HepG2 (cell line): ENCODE data around the gene TMEM214. TPM values are rescaled to one million over a fixed set of nuclear protein-coding genes. Genes with fewer than 3 reads are reported as not detected.

Experiments
- ATF7-NPFF ChIP-seq: sonication (generic); formaldehyde crosslinking; IDR thresholded peaks from 2 replicates; pipeline ENCODE4 v1.8.1; 2023; ENCODE audit warnings: mild to moderate bottlenecking, low read depth, missing genetic modification reagents, moderate library complexity
- MTA1 ChIP-seq: sonication (generic); formaldehyde crosslinking; IDR thresholded peaks from 2 replicates; pipeline ENCODE4 v1.4.0; 2020; ENCODE audit warnings: missing genetic modification reagents, mild to moderate bottlenecking, borderline replicate concordance
- MYC ChIP-seq: sonication (generic); formaldehyde crosslinking; IDR thresholded peaks from 2 replicates; pipeline ENCODE4 v1.9.0; 2021; ENCODE audit warnings: missing genetic modification reagents, borderline replicate concordance
- NFATC3 ChIP-seq: sonication (generic); formaldehyde crosslinking; IDR thresholded peaks from 2 replicates; pipeline ENCODE4 v1.5.1; 2020; ENCODE audit warnings: mild to moderate bottlenecking, missing genetic modification reagents
- SOX6 ChIP-seq, 2 experiments: fragments of 450-650 bp in 1 of 2; sonication (generic) in 1 of 2; formaldehyde crosslinking in 1 of 2; IDR thresholded peaks; 2 replicates each; pipeline versions ENCODE4 v1.4.0 to v1.6.1; 2017 to 2020; ENCODE audit warnings: antibody characterized with exemption in 1 of 2, mild to moderate bottlenecking in 1 of 2, missing genetic modification reagents in 1 of 2
- ZNF431 ChIP-seq: sonication (generic); formaldehyde crosslinking; IDR thresholded peaks from 2 replicates; pipeline ENCODE4 v1.9.0; 2022; ENCODE audit warnings: missing genetic modification reagents, low read depth, mild to moderate bottlenecking, borderline replicate concordance
- ZNF589 ChIP-seq: sonication (generic); formaldehyde crosslinking; conservative IDR thresholded peaks from 2 replicates; pipeline ENCODE4 v1.8.0; 2022; ENCODE audit warnings: mild to moderate bottlenecking, moderate library complexity, missing genetic modification reagents
- ZNF609 ChIP-seq: sonication (generic); formaldehyde crosslinking; IDR thresholded peaks from 2 replicates; pipeline ENCODE4 v1.4.0; 2020; ENCODE audit warnings: mild to moderate bottlenecking, missing genetic modification reagents, borderline replicate concordance
- ZNF652 ChIP-seq: IDR thresholded peaks from 2 replicates; pipeline ENCODE4 v1.6.1; 2016; ENCODE audit warnings: low read depth, borderline replicate concordance
- ZXDC ChIP-seq: sonication (generic); formaldehyde crosslinking; IDR thresholded peaks from 2 replicates; pipeline ENCODE4 v1.5.0; 2020; ENCODE audit warnings: mild to moderate bottlenecking, missing genetic modification reagents
- polyA plus RNA-seq, 8 experiments: library from polyadenylated mRNA; depleted of rRNA in 3 of 8; stranded (reverse) in 7 of 8; unstranded in 1 of 8; fragments of >200 nt; fragmentation: Illumina TruSeq in 4 of 8; extraction: Trizol in 4 of 8; gene quantifications; 2 replicates each; pipeline versions ENCODE4 v1.2.1 to v1.2.3, GENCODE V29; 2011 to 2016; ENCODE audit warnings: low read depth in 4 of 8, missing spikeins in 1 of 8, mixed read lengths in 1 of 8; ENCODE audit not compliant: insufficient read depth in 1 of 8
- total RNA-seq, 5 experiments: library from RNA; depleted of rRNA; stranded (reverse); fragments of >200 nt; fragmentation: Illumina TruSeq; extraction: Trizol; gene quantifications; 2 replicates each; pipeline ENCODE4 v1.2.3, GENCODE V29; 2016; ENCODE audit warnings: low read depth in 1 of 5
- TF ChIP-seq, protein P1 (sequence below): sonication (generic); formaldehyde crosslinking; IDR thresholded peaks from 2 replicates; pipeline ENCODE4 v1.4.0; 2020; ENCODE audit warnings: missing genetic modification reagents
- TF ChIP-seq, protein P2 (sequence below): sonication (generic); formaldehyde crosslinking; IDR thresholded peaks from 2 replicates; pipeline ENCODE4 v1.8.0; 2022; ENCODE audit warnings: missing genetic modification reagents, low read depth, mild to moderate bottlenecking, borderline replicate concordance
- TF ChIP-seq, protein P3 (sequence below): IDR thresholded peaks from 2 replicates; pipeline ENCODE4 v1.6.1; 2016; ENCODE audit warnings: missing compliant biosample characterization, missing genetic modification reagents, borderline replicate concordance

TMEM214 gene
- total and polyA plus RNA-seq, 2 of the 13 experiments (the other 11 are each of a cell fraction or from before 2014, with no cell fraction given) = 58.3 to 132 TPM

DNA sequence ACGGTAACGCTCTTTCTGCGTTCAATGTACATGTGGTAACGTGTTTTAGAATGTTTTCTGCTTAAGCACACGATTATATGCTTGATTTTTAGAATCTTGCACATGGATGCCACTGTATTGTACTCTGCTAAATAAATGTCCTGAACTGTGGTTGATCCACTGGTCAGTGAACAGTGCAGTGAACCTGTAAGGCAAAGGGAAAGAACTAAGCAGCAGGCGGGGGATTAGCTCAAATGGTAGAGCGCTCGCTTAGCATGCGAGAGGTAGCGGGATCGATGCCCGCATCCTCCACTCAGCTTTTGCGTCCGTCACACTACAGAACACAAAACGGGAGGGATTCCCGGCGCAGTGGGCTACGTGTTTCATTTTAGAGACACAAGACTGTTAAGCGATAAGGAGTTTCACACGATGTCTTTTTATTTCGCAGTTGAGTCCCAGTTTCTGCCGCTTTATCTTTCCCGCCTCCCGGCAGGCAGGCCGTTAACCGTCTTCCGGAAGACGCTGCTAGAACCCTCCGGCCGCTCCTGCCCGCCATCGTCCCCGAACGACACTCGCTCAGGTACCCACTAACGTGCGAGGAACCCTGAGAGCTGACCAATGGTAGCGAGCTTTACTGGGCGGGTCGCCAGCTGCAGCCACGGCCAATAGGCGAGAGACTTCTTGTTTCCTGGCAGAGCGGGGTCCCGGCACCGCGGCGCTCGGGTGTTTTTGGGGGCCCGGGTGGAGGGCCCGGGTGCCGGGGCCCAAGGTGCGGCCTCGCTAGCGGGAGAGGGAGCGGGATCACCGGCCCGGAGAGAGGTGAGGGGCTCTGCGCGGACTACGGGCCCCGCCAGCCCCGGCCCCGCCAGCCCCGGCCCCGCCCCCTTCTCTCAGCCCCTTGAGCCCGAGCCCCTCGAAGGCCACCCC lies 18.5 kb downstream of the TMEM214 start, which contains the start of gene AGBL5 (continued):
- TF ChIP-seq ZNF431 (no peak), SOX6 (IDR thresholded peaks at IDR 0.05) (no peak), SOX6 (CRISPR knock-in tag; IDR thresholded peaks at IDR 0.05) (peak; percentile 55), ATF7-NPFF (CRISPR knock-in tag) (peak; percentile 98), NFATC3 (CRISPR knock-in tag) (peak; percentile 84), ZXDC (CRISPR knock-in tag) (peak; percentile 93), ZNF609 (peak; percentile 56; the same call in 1 of the 2 replicates), ZNF589 (peak; percentile 84), ZNF652 (CRISPR knock-in tag) (0 out of 2 replicates have a peak, but pooled peaks have one; percentile 35), MTA1 (CRISPR knock-in tag) (peak; percentile 30), MYC (CRISPR knock-in tag) (peak; percentile 73; the same call in 1 of the 2 replicates)
- TF ChIP-seq, protein P1, sequence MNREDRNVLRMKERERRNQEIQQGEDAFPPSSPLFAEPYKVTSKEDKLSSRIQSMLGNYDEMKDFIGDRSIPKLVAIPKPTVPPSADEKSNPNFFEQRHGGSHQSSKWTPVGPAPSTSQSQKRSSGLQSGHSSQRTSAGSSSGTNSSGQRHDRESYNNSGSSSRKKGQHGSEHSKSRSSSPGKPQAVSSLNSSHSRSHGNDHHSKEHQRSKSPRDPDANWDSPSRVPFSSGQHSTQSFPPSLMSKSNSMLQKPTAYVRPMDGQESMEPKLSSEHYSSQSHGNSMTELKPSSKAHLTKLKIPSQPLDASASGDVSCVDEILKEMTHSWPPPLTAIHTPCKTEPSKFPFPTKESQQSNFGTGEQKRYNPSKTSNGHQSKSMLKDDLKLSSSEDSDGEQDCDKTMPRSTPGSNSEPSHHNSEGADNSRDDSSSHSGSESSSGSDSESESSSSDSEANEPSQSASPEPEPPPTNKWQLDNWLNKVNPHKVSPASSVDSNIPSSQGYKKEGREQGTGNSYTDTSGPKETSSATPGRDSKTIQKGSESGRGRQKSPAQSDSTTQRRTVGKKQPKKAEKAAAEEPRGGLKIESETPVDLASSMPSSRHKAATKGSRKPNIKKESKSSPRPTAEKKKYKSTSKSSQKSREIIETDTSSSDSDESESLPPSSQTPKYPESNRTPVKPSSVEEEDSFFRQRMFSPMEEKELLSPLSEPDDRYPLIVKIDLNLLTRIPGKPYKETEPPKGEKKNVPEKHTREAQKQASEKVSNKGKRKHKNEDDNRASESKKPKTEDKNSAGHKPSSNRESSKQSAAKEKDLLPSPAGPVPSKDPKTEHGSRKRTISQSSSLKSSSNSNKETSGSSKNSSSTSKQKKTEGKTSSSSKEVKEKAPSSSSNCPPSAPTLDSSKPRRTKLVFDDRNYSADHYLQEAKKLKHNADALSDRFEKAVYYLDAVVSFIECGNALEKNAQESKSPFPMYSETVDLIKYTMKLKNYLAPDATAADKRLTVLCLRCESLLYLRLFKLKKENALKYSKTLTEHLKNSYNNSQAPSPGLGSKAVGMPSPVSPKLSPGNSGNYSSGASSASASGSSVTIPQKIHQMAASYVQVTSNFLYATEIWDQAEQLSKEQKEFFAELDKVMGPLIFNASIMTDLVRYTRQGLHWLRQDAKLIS (CRISPR knock-in tag) = peak; percentile 70; the same call in 1 of the 2 replicates
- TF ChIP-seq, protein P2, sequence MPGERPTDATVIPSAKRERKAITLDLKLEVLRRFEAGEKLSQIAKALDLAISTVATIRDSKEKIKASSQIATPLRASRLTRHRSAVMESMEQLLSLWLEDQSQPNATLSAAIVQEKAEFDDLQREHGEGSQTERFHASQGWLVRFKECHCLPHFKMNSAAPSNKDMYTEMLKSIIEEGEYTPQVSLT (CRISPR knock-in tag) = no peak
- TF ChIP-seq, protein P3, sequence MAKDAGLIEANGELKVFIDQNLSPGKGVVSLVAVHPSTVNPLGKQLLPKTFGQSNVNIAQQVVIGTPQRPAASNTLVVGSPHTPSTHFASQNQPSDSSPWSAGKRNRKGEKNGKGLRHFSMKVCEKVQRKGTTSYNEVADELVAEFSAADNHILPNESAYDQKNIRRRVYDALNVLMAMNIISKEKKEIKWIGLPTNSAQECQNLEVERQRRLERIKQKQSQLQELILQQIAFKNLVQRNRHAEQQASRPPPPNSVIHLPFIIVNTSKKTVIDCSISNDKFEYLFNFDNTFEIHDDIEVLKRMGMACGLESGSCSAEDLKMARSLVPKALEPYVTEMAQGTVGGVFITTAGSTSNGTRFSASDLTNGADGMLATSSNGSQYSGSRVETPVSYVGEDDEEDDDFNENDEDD (CRISPR knock-in tag) = peak; percentile 98
